Panc1 (cell line): ENCODE data around the gene USP3.

ENCODE experiments used
- CTCF ChIP-seq: fragments of 450-650 bp; IDR thresholded peaks from 2 replicates; pipeline ENCODE4 v1.5.1; 2017; ENCODE audit warnings: mild to moderate bottlenecking
- POLR2AphosphoS5 ChIP-seq: IDR thresholded peaks from 2 replicates; pipeline ENCODE4 v1.6.1; 2012; ENCODE audit warnings: mild to moderate bottlenecking, low read depth, low read length, moderate library complexity
- REST ChIP-seq, 2 experiments: IDR thresholded peaks; 2 replicates each; pipeline ENCODE4 v1.6.1; 2011 to 2012; ENCODE audit warnings: low read depth in 2 of 2, control low read depth in 1 of 2, low read length in 1 of 2, mild to moderate bottlenecking in 1 of 2, moderate library complexity in 1 of 2; ENCODE audit not compliant: insufficient read depth in 1 of 2
- SIN3A ChIP-seq: IDR thresholded peaks from 2 replicates; pipeline ENCODE4 v1.6.1; 2012; ENCODE audit warnings: low read depth, mild to moderate bottlenecking, low read length, moderate library complexity, borderline replicate concordance; ENCODE audit not compliant: insufficient read depth
- TCF7L2 ChIP-seq: IDR thresholded peaks from 2 replicates; pipeline ENCODE4 v1.6.1; 2011; ENCODE audit warnings: mild to moderate bottlenecking, low read depth, low read length, inconsistent platforms

- TF ChIP-seq SIN3A (no peak), CTCF (no peak), REST (IDR thresholded peaks at IDR 0.05; ENCODE audit: insufficient read depth in 1 of 2, low read depth in 2 of 2, low read length in 1 of 2) (no peak), POLR2AphosphoS5 (no peak), TCF7L2 (no peak)
These were observed 15.3 kb downstream of the USP3 start for GRCh38 chr15:63519548-63520178.
